H1 (cell line): ENCODE measurements around the gene HDAC8.

Experiments
- BCL11A ChIP-seq, 2 experiments: IDR thresholded peaks; one replicate each; pipeline ENCODE4 v1.6.1; 2011; ENCODE audit warnings: low read depth in 2 of 2, low read length in 2 of 2, mild to moderate bottlenecking in 2 of 2
- BRCA1 ChIP-seq: IDR thresholded peaks from 2 replicates; pipeline ENCODE4 v1.6.1; 2012; ENCODE audit warnings: low read depth, low read length, improper control_type of control experiment
- CHD2 ChIP-seq: IDR thresholded peaks from 2 replicates; pipeline ENCODE4 v1.6.1; 2012; ENCODE audit warnings: low read length, improper control_type of control experiment
- EGR1 ChIP-seq: IDR thresholded peaks from 2 replicates; pipeline ENCODE4 v1.6.1; 2011; ENCODE audit warnings: low read depth, low read length, borderline replicate concordance
- EZH2 ChIP-seq: fragments of 200-600 bp; sonication (generic); IDR thresholded peaks from 2 replicates; pipeline ENCODE4 v1.7.1; 2012; ENCODE audit warnings: low read depth, mild to moderate bottlenecking, moderate library complexity, low read length, inconsistent platforms; ENCODE audit not compliant: severe bottlenecking
- HDAC6 ChIP-seq: IDR thresholded peaks from one replicate; pipeline ENCODE4 v1.7.1; 2012; ENCODE audit warnings: low read depth, mild to moderate bottlenecking, inconsistent platforms, low read length, moderate library complexity
- MAFK ChIP-seq: IDR thresholded peaks from 2 replicates; pipeline ENCODE4 v1.6.1; 2012; ENCODE audit warnings: low read depth, mild to moderate bottlenecking, improper control_type of control experiment, low read length
- MAX ChIP-seq: IDR thresholded peaks from 2 replicates; pipeline ENCODE4 v1.6.1; 2012; ENCODE audit warnings: inconsistent platforms
- POLR2A ChIP-seq, 2 experiments: IDR thresholded peaks; 1 replicate in 1 of 2; 2 replicates in 1 of 2; pipeline ENCODE4 v1.6.1; 2011; ENCODE audit warnings: low read depth in 2 of 2, low read length in 2 of 2, mild to moderate bottlenecking in 2 of 2; ENCODE audit errors: control extremely low read depth in 1 of 2
- SP1 ChIP-seq: IDR thresholded peaks from 2 replicates; pipeline ENCODE4 v1.6.1; 2011; ENCODE audit warnings: low read depth, low read length
- SP4 ChIP-seq: IDR thresholded peaks from 2 replicates; pipeline ENCODE4 v1.6.1; 2012; ENCODE audit warnings: low read length, inconsistent platforms
- TEAD4 ChIP-seq: IDR thresholded peaks from 2 replicates; pipeline ENCODE4 v1.6.1; 2012; ENCODE audit warnings: low read depth, low read length, inconsistent platforms, mixed read lengths
- TF ChIP-seq, protein P1 (sequence below), 3 experiments: IDR thresholded peaks; 1 replicate in 2 of 3; 2 replicates in 1 of 3; pipeline versions ENCODE4 v1.5.1 to v1.6.1; 2011; ENCODE audit warnings: low read length in 3 of 3, mild to moderate bottlenecking in 3 of 3, inconsistent platforms in 2 of 3, low read depth in 1 of 3, moderate library complexity in 1 of 3; ENCODE audit not compliant: insufficient read depth in 1 of 3; ENCODE audit errors: control extremely low read depth in 1 of 3
- TF ChIP-seq, protein P2 (sequence below): IDR thresholded peaks from 2 replicates; pipeline ENCODE4 v1.6.1; 2011; ENCODE audit warnings: low read length, improper control_type of control experiment

DNA sequence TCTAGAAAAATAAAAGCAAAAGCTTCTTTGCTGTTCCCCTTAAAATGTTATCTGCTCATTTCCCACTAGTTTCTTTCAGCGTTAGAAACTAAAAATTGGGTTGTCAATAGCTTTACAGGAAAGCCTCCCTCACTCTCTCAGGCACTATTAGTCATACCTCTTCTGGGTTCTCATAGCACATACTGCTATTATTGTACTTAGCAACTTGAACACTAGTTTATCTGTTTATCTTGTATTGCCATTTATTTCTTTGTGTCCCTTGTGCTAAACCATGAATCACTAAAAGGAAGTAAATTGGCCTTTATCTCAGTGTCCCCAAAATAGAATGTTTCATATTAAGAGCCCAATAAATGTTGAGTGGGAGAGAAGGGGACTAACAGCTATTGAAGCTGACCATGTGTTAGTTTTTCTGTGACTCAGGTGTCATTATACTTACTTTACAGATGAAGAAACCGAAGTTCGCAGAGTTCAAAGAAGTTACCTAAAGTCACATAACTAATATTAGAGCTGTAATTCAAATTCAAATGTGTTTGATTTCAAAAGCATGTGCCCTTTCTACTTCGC, 142.2 kb downstream of the HDAC8 start:
- TF ChIP-seq BRCA1 (no peak), SP4 (no peak), POLR2A (IDR thresholded peaks at IDR 0.05; ENCODE audit: control extremely low read depth in 1 of 2, low read depth in 2 of 2, low read length in 2 of 2) (no peak), SP1 (no peak), HDAC6 (no peak), TEAD4 (no peak), EGR1 (no peak), BCL11A (IDR thresholded peaks at IDR 0.05; ENCODE audit: low read depth in 2 of 2, low read length in 2 of 2) (no peak), EZH2 (no peak), MAX (no peak), MAFK (no peak), CHD2 (no peak)
- TF ChIP-seq, protein P1, sequence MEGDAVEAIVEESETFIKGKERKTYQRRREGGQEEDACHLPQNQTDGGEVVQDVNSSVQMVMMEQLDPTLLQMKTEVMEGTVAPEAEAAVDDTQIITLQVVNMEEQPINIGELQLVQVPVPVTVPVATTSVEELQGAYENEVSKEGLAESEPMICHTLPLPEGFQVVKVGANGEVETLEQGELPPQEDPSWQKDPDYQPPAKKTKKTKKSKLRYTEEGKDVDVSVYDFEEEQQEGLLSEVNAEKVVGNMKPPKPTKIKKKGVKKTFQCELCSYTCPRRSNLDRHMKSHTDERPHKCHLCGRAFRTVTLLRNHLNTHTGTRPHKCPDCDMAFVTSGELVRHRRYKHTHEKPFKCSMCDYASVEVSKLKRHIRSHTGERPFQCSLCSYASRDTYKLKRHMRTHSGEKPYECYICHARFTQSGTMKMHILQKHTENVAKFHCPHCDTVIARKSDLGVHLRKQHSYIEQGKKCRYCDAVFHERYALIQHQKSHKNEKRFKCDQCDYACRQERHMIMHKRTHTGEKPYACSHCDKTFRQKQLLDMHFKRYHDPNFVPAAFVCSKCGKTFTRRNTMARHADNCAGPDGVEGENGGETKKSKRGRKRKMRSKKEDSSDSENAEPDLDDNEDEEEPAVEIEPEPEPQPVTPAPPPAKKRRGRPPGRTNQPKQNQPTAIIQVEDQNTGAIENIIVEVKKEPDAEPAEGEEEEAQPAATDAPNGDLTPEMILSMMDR (IDR thresholded peaks at IDR 0.05; ENCODE audit: control extremely low read depth in 1 of 3, insufficient read depth in 1 of 3, low read depth in 1 of 3, low read length in 3 of 3) = no peak
- TF ChIP-seq, protein P2, sequence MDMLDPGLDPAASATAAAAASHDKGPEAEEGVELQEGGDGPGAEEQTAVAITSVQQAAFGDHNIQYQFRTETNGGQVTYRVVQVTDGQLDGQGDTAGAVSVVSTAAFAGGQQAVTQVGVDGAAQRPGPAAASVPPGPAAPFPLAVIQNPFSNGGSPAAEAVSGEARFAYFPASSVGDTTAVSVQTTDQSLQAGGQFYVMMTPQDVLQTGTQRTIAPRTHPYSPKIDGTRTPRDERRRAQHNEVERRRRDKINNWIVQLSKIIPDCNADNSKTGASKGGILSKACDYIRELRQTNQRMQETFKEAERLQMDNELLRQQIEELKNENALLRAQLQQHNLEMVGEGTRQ = no peak
